Activated effector memory CD4-positive, alpha-beta T cell treated with anti-CD3 and anti-CD28 coated beads, Interleukin-2, amount 50 U/mL, for 16 hours (primary cell): ENCODE measurements around the gene CAMTA1.

ENCODE experiments used
- DNase-seq: peaks from one replicate; pipeline ENCODE4 v3.0.0-alpha.2; 2020

CAMTA1 gene

DNA sequence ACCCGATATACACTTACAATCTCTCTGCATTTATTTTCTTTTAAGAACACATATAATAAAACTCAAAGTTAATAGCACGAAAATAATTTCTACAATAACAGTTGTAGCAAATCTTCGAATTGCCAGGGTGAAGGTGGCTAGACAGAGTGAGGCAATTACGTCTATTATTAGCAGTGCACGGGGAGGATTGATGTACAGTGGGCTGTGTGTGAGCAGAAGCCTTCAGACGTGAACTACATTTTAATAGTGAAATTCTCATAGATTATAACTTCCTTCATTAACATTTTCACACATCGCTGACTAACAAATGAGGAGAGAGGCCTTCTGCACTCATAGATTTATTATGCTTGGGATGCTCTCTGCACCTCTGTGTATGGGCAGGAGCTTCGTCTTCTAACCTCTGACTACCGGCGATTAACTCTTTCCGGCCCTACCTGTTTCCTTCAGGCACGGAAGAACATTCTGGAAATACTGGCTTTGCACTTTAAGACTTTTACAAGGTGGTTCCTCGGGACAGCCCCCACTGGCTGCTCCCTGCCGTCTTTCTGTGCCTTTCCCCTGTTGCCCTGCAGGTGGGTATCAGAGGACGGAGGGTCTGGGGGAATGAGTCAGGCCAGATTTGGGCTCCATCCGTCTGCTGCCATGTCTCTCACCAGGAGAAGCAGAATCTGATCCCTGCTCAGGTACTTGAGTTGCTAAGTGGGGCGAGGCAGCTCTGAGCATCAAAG is 200.5 kb downstream of the CAMTA1 start:
- no peak for DNase-seq

DNA sequence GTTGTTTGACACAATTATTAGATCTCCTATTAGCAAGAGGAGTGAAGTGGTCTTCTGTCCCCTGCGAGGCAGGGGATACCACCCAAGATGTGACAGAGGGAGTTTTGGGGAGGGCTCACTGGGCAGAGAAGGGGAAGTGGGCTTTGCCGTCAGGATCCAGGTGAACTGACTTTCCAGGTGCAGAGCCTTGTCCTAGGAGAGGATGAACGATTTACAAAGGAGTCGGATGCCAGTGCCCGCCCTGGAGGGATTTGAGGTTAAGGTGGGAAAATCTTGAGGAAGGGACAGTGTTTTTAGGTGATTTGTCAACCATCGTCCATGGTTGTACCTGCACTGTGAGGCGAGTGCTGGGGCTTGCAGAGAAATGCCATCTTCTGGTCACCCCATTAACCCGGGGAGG is 201.0 kb downstream of the CAMTA1 start:
- no peak for DNase-seq

DNA sequence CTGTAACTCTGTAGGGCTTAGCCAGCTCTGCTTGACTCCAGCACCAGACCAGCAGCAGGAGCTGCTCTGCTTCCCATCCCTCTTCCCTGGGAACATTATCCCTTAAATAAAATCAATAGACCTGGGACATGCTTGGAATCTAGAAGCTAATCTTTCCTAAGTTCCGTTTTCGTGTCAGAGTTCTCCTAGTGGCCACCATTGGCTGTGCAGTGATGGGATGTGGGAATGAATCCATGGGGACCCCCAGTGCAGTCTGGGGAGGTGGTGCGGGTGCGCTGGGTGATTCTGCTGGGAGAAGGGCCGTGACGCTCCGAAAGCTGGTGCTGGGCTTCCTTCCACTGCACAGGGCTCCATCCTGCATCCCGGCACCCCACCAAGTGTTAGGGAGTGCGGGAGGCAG is 202.7 kb downstream of the CAMTA1 start:
- no peak for DNase-seq

DNA sequence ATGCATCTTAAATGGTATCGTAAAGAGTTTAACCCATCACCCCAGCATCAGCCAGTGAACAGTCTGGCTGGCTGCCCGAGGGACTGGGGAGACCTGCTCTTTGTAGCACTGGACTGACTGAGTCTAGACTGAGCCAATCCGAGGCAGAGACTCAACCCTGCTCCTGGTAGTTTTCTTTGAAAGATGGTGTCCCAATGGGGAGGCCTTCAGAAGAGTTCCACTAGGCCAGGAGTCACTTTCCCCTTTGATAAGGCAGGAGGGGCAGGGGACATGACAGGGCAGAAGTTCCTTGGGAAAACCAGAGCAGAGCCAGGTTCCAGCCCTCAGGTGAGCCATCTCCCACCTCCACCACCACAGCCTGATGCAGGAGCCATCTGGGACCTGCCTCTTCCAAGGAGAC is 203.5 kb downstream of the CAMTA1 start:
- no peak for DNase-seq

DNA sequence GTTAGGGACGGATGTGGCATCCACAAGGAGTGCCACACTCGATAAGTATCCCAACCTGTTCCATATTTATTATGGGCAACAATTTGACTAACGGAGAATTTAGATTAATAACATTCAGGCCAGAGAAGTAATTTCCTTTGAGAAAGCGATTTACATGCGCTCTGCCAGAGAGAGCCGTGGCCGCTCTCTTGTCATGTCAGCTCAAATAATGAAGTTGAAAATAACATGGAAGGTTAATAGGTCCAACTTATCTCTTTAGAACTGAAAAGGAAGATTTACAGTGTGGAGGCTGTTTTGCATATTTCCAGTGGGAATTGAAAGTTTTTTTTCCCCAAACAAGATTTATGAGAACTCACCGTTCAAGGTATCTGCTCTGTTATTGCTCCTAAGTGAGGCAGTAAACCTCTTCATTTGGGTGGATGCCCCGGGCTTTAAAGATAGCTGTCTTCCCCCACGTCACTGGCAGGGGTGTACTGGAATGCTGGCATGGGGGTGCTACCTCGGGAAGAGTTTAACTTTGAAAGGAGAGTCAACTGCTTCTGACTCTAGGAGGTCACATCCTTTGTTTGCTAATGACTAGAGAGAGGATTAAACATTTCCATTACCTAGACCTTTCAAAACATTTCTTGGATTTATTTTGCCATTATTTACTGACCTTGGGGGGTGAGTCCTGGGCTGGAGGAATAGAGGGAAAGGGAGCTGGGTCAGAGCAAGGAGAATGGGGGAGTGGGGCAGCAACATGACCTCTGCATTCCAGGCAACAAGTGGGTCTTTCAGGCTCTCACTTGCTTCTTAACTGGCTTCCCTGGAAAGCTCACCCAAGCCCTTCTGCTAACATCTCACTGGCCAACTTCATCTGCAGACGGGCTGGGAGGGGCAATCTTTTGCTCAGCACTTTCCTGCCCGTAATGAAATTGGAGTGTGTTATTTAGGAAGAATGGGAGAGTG is 204.2 kb downstream of the CAMTA1 start:
- no peak for DNase-seq

DNA sequence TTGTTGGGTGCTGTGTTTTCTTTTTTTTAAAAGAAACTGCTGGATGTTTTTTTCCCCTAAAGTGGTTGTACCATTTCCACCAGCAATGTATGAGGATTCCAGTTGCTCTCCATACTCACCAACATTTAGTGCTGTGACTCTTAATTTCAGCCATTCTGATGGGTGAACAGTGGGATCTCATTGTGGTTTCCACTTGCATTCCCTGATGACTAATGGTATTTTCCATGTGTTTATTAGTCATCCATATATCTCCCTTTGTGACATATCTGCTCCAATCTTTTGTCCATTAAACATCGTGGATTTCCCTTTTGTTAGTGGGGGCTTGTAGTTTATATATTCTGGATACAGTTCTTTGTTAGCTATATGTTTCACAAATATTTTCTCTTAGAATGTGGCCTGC is 206.0 kb downstream of the CAMTA1 start:
- DNase-seq, result no peak

DNA sequence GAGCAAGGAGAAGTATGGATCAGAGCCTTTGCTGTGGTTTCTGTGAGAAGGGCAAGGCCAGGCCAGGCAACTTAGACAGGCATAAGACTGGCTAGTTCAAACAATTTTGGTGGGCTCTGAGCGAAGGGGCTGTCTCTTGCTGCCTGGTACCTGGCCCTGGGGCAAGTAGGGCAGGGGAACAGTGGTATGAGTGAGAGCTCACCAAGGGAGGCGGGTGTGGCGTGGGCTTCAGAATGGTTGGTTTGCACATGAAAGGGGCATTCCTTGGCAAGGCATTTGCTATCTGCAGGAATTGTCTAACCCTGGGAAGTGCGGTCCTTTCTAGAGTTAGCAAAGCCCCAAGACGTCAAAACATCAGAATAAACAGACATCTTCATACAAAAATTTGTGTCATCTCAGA is 210.5 kb downstream of the CAMTA1 start:
- DNase-seq, result no peak

DNA sequence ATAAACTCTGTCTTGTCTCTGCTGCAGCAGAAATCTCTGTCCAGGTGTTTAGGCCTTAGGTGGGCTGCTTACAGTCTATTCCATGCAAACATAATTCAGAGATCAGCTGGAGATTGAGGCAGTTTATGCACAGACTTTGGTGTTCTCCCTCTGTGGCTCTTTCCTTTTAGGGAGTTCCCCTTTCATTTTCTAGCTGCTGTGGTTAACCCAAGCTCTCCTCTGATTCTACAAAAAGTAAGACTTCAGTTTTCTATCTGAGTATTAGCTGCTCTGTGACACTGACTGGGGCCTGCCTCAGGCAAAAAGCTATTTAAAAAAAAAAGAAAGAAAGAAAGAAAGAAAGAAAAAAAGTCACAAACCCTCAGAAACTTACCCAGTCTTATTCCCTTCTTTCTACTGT is 211.1 kb downstream of the CAMTA1 start:
- no peak for DNase-seq

DNA sequence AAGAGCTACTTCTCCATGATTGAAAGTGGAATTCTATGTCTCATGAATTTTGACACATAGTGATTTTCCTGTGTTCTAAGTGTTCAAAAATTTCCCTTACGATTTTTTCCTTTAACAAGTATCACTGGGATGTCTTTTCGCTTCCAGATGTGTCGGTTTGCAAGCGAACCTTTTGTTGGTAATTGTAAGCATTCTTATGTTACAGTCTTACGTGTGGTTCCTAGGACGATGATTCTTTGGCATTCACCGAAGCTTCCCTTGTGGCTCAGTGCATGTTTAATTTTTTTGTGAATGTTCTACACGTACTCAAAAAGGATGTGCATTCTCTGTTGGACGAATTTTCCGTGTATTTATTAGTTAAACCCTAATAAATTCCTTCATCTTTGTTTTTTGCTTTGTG is 211.6 kb downstream of the CAMTA1 start:
- DNase-seq, result no peak

DNA sequence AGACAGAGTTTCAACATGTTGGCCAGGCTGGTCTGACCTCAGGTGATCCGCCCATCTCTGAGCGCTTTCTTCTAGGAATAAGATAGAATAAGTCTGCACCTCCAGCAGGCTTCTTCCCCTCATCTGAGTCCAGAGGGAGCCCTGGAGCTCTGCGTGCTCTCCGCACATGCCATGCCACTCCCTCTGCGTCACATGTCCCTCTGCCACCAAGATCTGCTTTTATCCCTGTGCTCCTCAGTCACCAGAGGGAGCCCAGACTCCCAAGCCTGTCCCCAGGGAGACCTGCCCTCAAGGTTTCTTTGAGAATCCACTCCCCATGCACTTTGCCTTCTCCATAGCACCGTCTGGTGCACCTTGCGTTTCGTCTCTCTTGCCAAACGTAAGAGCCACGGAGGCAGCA is 213.0 kb downstream of the CAMTA1 start:
- no peak for DNase-seq

DNA sequence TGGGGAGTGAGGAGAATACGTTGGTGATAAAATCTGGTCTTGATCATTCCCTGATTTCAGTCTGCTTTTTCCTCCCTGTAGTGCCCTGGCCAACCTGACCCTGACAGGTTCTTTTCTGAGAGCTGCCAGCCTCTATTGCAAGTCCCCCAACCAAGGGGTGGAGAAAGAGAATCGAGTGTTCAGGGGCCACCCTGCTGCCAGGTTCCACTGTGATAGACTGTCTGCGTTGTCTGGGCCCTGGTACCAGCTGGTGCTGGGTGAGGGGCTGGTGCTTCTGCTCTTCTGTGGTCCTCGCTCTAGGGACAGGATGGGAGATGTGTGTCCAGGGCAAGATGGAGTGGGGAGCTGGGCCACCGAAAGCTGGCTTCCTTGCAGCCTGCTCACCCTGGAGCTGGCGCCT is 214.6 kb downstream of the CAMTA1 start:
- DNase-seq, result no peak

DNA sequence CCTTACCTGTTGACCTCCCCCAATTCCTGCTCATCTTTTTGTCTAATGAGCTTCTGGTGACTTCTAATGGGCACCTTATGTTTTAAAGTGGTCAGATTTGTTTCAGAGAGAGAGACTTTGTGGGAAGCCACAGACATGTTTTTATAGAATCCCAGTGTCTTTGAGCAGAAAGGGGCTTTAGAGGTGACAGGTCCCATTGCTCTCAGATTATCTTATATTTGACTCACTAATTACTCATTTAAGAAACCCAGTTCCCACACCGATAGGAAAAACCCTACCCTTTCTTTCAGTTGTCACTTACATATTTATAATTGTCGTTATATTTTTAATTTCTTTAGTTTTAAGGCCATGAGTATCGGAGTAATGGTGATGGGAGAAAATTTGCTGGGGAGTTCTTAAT is 215.5 kb downstream of the CAMTA1 start:
- no peak for DNase-seq

DNA sequence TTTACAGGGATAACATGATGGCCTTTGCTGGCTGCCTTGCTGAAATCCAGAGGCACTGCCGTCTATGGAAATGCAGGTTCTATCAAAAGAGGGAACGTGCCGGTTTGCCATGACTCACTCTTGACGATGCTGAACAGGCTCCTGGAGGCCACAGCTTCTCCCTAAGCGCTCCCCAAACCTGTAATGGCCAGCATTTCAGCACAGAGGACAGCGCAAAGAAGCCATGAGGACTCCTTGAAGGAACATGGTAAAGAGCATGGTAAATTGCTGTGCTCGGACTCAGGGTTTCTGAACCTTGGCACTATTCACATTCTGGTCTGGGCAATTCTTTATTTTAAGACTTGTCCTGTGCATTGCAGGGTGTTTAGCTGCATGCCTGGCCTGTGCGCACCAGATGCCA is 217.5 kb downstream of the CAMTA1 start:
- no peak for DNase-seq

DNA sequence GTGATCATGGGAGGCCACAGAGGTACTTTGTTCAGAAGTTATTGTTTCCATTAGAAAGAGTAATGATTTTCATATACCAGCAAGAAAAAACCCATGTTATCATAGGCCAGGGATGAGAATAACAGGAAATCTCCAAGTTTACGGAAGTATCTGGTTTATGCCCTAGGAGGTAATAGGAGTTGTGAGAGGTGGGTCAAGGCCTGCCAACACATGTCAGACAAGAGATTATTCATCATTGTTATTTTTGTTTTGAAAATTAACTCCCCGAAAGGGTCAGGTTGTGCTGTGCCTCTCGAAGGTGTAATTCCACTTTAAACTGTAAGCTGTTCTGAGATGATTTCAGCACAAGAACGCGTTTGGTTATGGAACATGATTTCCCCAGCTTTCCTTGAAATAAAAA is 218.4 kb downstream of the CAMTA1 start:
- DNase-seq, result no peak

DNA sequence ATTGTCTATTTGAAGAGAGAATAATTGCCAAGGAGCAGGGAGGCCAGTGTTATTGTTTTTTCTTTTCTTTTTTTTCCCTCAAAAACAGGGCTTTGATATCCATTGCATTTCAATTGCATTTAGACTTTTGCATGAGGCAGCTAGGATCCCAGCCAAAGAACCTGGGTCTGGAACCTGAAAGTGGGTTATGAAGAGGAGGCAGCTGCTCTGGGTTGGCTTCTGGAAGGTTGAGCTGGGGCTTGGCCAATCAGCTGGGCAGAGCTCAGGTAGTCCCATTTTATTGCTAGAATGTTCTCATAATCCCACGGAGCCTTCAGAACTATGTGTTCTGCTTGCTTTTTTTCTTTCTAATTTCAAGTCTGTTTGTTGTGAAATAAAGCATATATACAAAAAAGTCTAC is 218.9 kb downstream of the CAMTA1 start:
- DNase-seq, result no peak

DNA sequence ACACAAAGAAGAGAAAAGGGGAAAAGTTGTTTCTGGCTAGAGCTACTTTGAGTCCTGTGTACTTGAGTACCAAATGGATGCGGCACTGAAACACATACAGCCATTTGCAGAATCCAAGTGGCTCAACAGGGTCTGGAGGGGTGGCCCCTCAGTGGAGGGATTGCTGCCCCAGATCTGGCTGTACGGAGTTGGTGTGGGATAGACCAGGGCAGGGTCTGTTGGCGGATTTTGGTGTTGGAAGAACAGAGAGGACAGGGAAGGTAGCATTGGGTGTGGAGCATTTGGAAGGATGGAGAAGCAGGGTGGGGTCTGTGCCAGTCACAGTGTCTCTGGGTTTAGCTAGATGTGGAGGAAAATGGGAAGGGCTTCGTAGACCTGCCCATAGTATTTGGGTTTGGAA is 220.5 kb downstream of the CAMTA1 start:
- DNase-seq, result no peak

DNA sequence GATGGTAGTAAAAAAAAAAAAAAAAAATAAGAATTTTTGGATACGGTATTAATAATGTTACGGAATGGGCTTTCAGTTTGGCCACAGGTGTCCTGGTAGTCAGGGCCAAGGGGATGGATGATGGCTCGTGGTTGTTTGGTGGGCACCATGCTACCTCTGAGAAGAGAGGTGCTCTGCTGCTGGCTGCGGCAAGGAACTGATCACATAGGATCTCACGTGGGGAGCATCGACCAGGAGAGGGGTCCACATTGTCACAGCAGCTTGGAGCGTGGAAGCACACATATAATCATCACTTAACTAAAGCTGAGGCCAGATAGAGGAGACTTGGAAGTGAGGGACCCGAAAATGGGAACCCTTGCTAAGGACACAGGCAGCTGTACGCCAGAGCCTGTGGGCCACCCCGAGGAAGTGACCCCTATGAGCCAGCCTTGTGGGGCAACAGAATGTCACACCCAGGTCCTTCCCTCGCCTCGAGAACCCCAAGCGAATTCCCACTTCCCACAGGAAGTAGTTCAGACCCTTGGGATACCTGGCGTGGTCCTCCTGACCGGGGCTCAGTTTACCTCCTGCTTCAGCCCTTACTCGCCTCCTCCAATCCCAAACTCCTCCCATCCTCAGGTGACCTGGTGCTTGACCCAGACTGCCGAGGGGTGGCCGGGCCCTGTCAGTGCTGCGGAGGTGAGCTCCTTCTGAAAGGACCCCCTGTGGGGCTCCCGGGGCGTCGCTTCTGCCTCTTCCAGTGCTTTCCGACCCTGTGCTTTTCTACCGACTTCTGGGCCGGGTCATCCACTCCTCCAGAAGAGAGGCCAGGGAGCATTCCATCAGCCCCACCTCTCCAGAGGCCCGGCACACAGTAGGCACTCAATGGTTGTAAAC is 222.0 kb downstream of the CAMTA1 start:
- DNase-seq, result no peak

DNA sequence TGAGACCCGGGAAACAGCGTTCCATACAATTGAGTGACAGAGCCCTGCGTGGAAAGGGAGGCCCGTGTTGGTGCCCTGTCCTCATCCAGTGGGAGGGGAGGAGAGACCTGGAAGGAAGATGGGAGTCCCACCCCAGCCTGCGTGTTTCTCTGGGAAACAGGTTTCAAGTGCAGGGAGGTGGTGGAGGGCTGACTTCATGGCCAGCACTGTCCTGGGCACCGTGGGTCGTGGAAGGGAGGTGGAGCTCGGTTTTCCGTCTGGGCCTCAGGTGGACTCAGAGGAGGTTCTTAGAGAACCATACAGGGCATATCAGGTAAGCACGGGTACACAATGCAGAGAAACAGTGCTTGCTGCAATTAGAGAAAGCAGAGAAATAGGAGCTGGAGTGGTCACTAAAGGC is 222.6 kb downstream of the CAMTA1 start:
- DNase-seq, result no peak

DNA sequence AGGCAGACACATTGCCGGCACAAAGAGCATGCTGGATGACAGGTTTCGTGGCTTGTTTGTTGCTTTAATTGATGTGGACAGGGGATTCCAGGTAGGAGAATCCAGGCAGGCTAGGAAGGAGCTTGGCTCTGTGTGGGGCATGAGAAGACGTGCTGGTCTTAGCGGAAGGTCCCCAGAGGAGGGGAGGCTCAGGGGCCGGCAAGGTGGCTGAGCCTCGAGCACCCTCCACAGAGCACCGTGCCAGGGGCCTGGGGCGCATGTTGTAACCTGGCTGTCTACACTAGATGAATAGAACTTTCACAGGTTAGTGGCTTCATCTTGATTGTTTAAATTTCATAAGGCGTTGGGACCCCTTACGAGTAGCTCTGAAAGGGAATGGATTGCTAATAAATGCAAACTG is 223.1 kb downstream of the CAMTA1 start:
- DNase-seq, result no peak

DNA sequence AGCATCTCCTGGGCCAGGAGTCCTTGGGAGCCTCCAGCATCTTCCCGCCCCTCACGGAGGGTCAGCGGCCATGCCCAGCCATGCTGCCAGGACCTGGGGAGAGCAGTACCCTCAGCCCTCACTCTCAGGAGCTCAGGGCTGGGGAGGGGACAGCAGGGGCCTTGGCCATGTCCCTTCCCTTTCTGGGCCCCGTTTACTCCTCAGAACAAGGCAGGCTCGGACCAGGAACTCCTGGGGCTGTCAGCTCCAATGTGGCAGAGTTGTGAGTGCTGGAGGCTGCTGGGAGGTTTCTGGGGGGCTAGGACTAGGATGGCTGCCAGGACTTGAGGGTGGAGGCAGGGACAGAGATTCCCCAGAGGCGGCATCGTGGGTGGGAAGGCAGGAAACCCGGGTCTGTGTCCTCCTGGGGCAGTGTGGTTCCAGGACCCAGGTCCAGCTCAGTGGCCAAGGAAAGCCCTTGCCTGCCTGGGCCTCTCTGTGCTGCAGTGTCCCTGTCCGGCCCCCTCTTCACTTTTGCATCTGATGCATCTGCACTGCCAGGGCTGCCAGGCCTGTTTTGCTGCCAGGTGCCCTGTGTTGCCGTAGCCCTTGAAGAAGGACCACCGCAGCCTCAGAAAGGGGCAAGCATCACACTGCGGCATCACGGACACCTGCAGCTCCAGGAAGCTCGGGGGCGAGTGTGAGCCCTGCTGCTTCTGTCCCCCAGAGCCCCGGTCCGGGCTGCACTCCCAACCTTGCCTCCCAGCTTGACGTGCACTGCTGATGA is 223.9 kb downstream of the CAMTA1 start:
- no peak for DNase-seq

DNA sequence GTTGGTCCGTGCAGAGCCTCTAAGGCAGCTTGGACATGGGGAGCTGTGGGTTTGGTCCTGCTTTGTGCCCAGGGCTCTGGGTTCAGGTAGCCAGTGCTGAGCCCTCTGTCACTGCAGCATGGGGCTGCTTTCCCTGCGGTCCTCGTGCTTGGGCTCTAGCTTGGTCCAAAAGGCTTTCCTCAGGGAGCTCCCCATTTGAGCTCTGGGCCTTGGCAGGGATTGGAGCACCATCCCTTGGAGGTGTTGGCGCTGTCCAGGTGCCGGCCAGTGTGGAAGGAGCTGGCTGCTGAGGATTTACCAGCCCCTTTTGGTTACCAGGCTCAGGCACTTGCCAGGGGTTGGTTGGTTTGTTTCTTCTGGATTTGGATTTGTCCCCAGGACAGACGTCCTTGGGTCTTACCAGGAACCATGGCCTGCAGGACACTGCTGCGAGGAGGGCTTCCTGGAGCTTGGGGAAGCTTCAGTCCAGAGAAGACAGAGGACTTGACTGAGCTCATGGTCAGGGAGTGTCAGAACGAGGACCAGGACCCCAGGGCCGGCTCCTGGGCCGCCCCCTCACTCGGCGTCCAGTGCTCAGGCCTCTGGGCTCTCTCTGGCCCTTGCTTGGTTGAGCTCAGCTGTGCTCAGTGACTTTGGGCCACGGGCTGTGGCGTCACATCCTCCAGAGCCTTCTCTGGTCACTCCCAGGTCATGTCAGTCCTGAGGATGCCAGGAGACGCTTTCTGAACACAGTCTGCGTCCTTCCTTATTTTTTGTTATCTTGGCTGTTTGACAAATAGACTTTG is 224.7 kb downstream of the CAMTA1 start:
- DNase-seq, result no peak
